K562 (cell line): ENCODE results near the gene ECT2. TPM values are rescaled to one million over a fixed set of nuclear protein-coding genes. Genes with fewer than 3 reads are reported as not detected.

Source experiments
- ARID1B ChIP-seq: fragments of 450-650 bp; IDR thresholded peaks from 2 replicates; pipeline ENCODE4 v1.6.1; 2016; ENCODE audit warnings: antibody characterized with exemption, mild to moderate bottlenecking, inconsistent platforms
- ASH1L ChIP-seq: fragments of 450-650 bp; IDR thresholded peaks from 2 replicates; pipeline ENCODE4 v1.6.1; 2018; ENCODE audit warnings: borderline replicate concordance, mild to moderate bottlenecking, low read depth; ENCODE audit not compliant: partially characterized antibody
- CEBPB ChIP-seq: fragments of 450-650 bp; IDR thresholded peaks from 2 replicates; pipeline ENCODE4 v1.6.1; 2016; ENCODE audit warnings: missing genetic modification characterization, missing compliant biosample characterization
- DDX20 ChIP-seq: fragments of 450-650 bp; IDR thresholded peaks from 2 replicates; pipeline ENCODE4 v1.6.1; 2016; ENCODE audit warnings: missing genetic modification characterization, low read depth, mild to moderate bottlenecking, missing compliant biosample characterization, moderate library complexity
- HMGXB4 ChIP-seq: sonication (generic); formaldehyde crosslinking; IDR thresholded peaks from 2 replicates; pipeline ENCODE4 v1.8.1; 2023; ENCODE audit warnings: mild to moderate bottlenecking, missing genetic modification reagents
- KDM5B ChIP-seq: fragments of 200-600 bp; sonication (generic); IDR thresholded peaks from 2 replicates; pipeline ENCODE4 v1.6.1; 2012; ENCODE audit warnings: low read depth, mild to moderate bottlenecking, moderate library complexity, low read length, control low read depth, inconsistent platforms; ENCODE audit not compliant: insufficient replicate concordance
- MAZ ChIP-seq, 2 experiments: fragments of 450-650 bp in 1 of 2; sonication (generic) in 1 of 2; formaldehyde crosslinking; IDR thresholded peaks in 1 of 2; conservative IDR thresholded peaks in 1 of 2; 2 replicates each; pipeline versions ENCODE4 v1.4.0 to v1.5.0; 2020; ENCODE audit warnings: mild to moderate bottlenecking in 1 of 2, missing genetic modification reagents in 1 of 2
- NFE2 ChIP-seq: IDR thresholded peaks from 2 replicates; pipeline ENCODE4 v1.6.1; 2014; ENCODE audit warnings: antibody characterized with exemption, low read depth
- PBX2 ChIP-seq, 2 experiments: IDR thresholded peaks in 1 of 2; conservative IDR thresholded peaks in 1 of 2; 2 replicates each; pipeline ENCODE4 v1.6.1; 2016; ENCODE audit warnings: low read depth in 2 of 2, mild to moderate bottlenecking in 1 of 2, missing compliant biosample characterization in 1 of 2, missing genetic modification characterization in 1 of 2, moderate library complexity in 1 of 2
- PHF8 ChIP-seq: fragments of 200-600 bp; sonication (generic); IDR thresholded peaks from 2 replicates; pipeline ENCODE4 v1.6.1; 2012; ENCODE audit warnings: mixed run types, mild to moderate bottlenecking, inconsistent platforms, low read length, moderate library complexity, borderline replicate concordance
- RBFOX2 ChIP-seq: fragments of 200-400 bp; formaldehyde crosslinking; IDR thresholded peaks from 2 replicates; pipeline ENCODE4 v1.6.1; 2017; ENCODE audit warnings: low read depth, mild to moderate bottlenecking, low read length, moderate library complexity
- RERE ChIP-seq: sonication (generic); formaldehyde crosslinking; IDR thresholded peaks from 2 replicates; pipeline ENCODE4 v1.8.0; 2023; ENCODE audit warnings: missing genetic modification reagents, mild to moderate bottlenecking, borderline replicate concordance
- TAF1 ChIP-seq: IDR thresholded peaks from 2 replicates; pipeline ENCODE4 v1.6.1; 2011; ENCODE audit warnings: mild to moderate bottlenecking, low read length, moderate library complexity; ENCODE audit not compliant: insufficient read depth, control insufficient read depth, severe bottlenecking; ENCODE audit errors: extremely low read depth
- ZNF197 ChIP-seq: fragments of 200-800 bp; sonication (Bioruptor generic); IDR thresholded peaks from 2 replicates; pipeline ENCODE4 v1.6.1; 2016; ENCODE audit warnings: low read depth, missing genetic modification characterization, missing compliant biosample characterization
- ZNF76 ChIP-seq: fragments of 250-450 bp; sonication (Bioruptor Pico); IDR thresholded peaks from 2 replicates; pipeline ENCODE4 v1.4.0; 2020; ENCODE audit warnings: mild to moderate bottlenecking, moderate library complexity, borderline replicate concordance
- polyA plus RNA-seq, 8 experiments: library from polyadenylated mRNA; depleted of rRNA in 4 of 8; stranded (reverse) in 5 of 8; unstranded in 3 of 8; fragments of >200 nt; fragmentation: Nextera tagmentation in 2 of 8; fragmentation: Illumina TruSeq in 1 of 8; extraction: Ambion mirVana in 2 of 8; extraction: Trizol in 1 of 8; gene quantifications; 2 replicates each; pipeline versions ENCODE4 v1.2.1 to v1.2.3, GENCODE V29; 2011 to 2014; ENCODE audit warnings: inconsistent platforms in 1 of 8, missing spikeins in 1 of 8
- total RNA-seq, 7 experiments: library from RNA; depleted of rRNA in 6 of 7; stranded (reverse); fragments of >200 nt in 6 of 7; fragmentation: Illumina TruSeq in 2 of 7; extraction: Trizol in 2 of 7; gene quantifications; 2 replicates each; pipeline versions ENCODE4 v1.2.1 to v1.2.3, GENCODE V29; 2011 to 2021; ENCODE audit warnings: low replicate concordance in 1 of 7

The ECT2 gene
- total and polyA plus RNA-seq, 9 of the 15 experiments (the other 6 are each of a cell fraction or from before 2014, with no cell fraction given) = 19.0 to 53.0 (median 36.5) TPM

DNA sequence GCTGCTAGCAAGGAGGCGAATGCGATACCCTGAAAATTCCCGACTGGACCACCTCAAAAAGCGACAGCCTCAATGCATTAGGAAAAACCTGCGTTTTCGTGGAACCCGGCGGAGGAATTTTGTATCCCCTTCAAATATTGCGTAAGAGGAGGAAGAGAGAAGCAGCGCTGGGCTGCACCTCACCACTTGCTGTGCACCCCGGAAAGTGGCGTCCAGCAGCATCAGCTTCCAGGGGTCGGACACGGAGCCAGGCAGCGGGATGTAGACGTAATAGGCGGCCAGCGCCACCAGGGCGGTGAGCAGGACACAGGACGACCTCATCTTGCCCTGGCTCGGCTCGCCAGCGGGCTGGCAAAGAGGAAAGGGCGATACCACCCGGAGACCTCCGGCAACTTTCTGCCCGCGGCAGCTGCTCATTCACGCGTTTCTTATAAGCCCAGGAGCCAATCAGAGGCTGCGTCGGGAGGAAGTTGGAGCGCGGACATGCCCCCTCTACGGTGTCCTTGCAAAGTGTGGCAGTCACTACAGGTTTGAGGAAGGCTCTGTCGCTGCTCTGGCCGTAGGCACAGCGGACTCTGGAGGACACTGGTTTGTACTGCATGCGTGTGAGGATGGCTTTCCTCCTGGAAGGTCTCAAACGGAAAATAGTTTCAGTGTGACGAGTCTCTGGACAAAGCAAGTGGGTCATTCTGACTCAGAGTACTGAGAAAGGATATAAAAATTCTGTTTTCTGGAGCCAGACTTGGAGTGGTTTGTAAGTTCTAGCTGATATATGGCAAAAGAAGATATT, 39.7 kb upstream of the ECT2 start, which contains the start of gene NCEH1 (continued):
- TF ChIP-seq KDM5B (peak; percentile 66), ASH1L (no peak), PHF8 (peak; percentile 80; the same call in 1 of the 2 replicates), TAF1 (peak; percentile 49), NFE2 (no peak), ARID1B (peak; percentile 24; the same call in 1 of the 2 replicates), RBFOX2 (peak; percentile 86), ZNF76 (CRISPR knock-in tag) (0 out of 2 replicates have a peak, but pooled peaks have one; percentile 50), CEBPB (peak; percentile 98), DDX20 (no peak), PBX2 (CRISPR knock-in tag; IDR thresholded peaks at IDR 0.05; ENCODE audit: low read depth) (no peak), PBX2 (tag; conservative IDR thresholded peaks at IDR 0.05; ENCODE audit: low read depth) (no peak), HMGXB4 (CRISPR knock-in tag) (no peak; the same call in none of the 2 replicates), RERE (CRISPR knock-in tag) (no peak), MAZ (CRISPR knock-in tag; conservative IDR thresholded peaks at IDR 0.05 in 1 of 2, IDR thresholded peaks at IDR 0.05 in 1 of 2) (peak; percentile 56 to 93), ZNF197 (CRISPR knock-in tag) (no peak)
